Fibroblast of lung (primary cell): ENCODE measurements around the gene NOC4L. TPM values are rescaled to one million over a fixed set of nuclear protein-coding genes. Genes with fewer than 3 reads are reported as not detected.

ENCODE experiments used
- DNase-seq, 2 donors: peaks; one replicate each; pipeline versions ENCODE4 v3.0.0 to v3.0.0-alpha.2; 2010; ENCODE audit warnings: low read depth in 2 of 2
- H2AFZ ChIP-seq: 2 replicates; pipeline ENCODE4 v1.5.1; 2012; ENCODE audit warnings: low read length, control low read depth, inconsistent platforms
- H3K27ac ChIP-seq: 2 replicates; pipeline ENCODE4 v1.5.1; 2011; ENCODE audit warnings: low read length, control low read depth; ENCODE audit not compliant: insufficient read depth
- H3K27me3 ChIP-seq: 2 replicates; pipeline ENCODE4 v1.5.1; 2011; ENCODE audit warnings: mild to moderate bottlenecking, low read length; ENCODE audit not compliant: control insufficient read depth, insufficient read depth
- H3K36me3 ChIP-seq: 2 replicates; pipeline ENCODE4 v1.5.1; 2011; ENCODE audit warnings: low read length; ENCODE audit not compliant: control insufficient read depth, insufficient read depth
- H3K4me1 ChIP-seq: 2 replicates; pipeline ENCODE4 v1.5.1; 2011; ENCODE audit warnings: low read length; ENCODE audit not compliant: control insufficient read depth, insufficient read depth; ENCODE audit errors: extremely low read depth
- H3K4me2 ChIP-seq: 2 replicates; pipeline ENCODE4 v1.5.1; 2011; ENCODE audit warnings: low read length, control low read depth; ENCODE audit not compliant: insufficient read depth; ENCODE audit errors: extremely low read depth
- H3K4me3 ChIP-seq, 4 experiments: fragments of 200-600 bp in 1 of 4; sonication (generic) in 1 of 4; replicated peaks in 1 of 4; 2 replicates each; pipeline ENCODE4 v1.5.1; 2011 to 2016; ENCODE audit warnings: low read length in 4 of 4, low read depth in 3 of 4, mild to moderate bottlenecking in 3 of 4, control low read depth in 2 of 4, inconsistent platforms in 1 of 4, mixed read lengths in 1 of 4; ENCODE audit not compliant: insufficient read depth in 1 of 4; ENCODE audit errors: control extremely low read depth in 1 of 4
- H3K79me2 ChIP-seq: 2 replicates; pipeline ENCODE4 v1.5.1; 2012; ENCODE audit warnings: mild to moderate bottlenecking, low read length, inconsistent platforms; ENCODE audit not compliant: control insufficient read depth, insufficient read depth
- H3K9ac ChIP-seq: 2 replicates; pipeline ENCODE4 v1.5.1; 2011; ENCODE audit warnings: mild to moderate bottlenecking, low read length, control low read depth; ENCODE audit not compliant: insufficient read depth
- H3K9me3 ChIP-seq: 2 replicates; pipeline ENCODE4 v1.5.1; 2012; ENCODE audit warnings: low read depth, low read length; ENCODE audit not compliant: control insufficient read depth, insufficient read depth
- H4K20me1 ChIP-seq: 2 replicates; pipeline ENCODE4 v1.5.1; 2011; ENCODE audit warnings: low read length; ENCODE audit not compliant: control insufficient read depth, insufficient read depth; ENCODE audit errors: extremely low read depth
- CTCF ChIP-seq, 2 donors: IDR thresholded peaks in 1 of 2; conservative IDR thresholded peaks in 1 of 2; 1 replicate in 1 of 2; 2 replicates in 1 of 2; pipeline ENCODE4 v1.5.1; 2011 to 2012; ENCODE audit warnings: low read length in 2 of 2, control low read depth in 1 of 2, inconsistent platforms in 1 of 2, low read depth in 1 of 2, mild to moderate bottlenecking in 1 of 2
- EZH2 ChIP-seq: IDR thresholded peaks from 2 replicates; pipeline ENCODE4 v1.5.1; 2012; ENCODE audit warnings: low read length, control low read depth, mild to moderate bottlenecking; ENCODE audit errors: missing control alignments
- polyA plus RNA-seq, 2 donors: library from polyadenylated mRNA; depleted of rRNA in 1 of 2; stranded (reverse) in 1 of 2; unstranded in 1 of 2; fragments of >200 nt; gene quantifications; 2 replicates each; pipeline ENCODE4 v1.2.1, GENCODE V29; 2011 to 2012; ENCODE audit warnings: missing spikeins in 1 of 2
- total RNA-seq: library from RNA; depleted of rRNA; stranded (reverse); fragments of >200 nt; gene quantifications from 2 replicates; pipeline ENCODE4 v1.2.1, GENCODE V29; 2014

Gene NOC4L
- total and polyA plus RNA-seq, 2 donors (not counting 1 experiment from before 2014, with no cell fraction given) = 3.0 to 6.8 TPM

GRCh38 chr12:132121283-132121682 is 23.0 kb upstream of the NOC4L start:
- no peak overlapping the region for H2AFZ ChIP-seq
- H3K79me2 ChIP-seq = no peaks in the 10 kb centered on the region
- TF ChIP-seq CTCF (conservative IDR thresholded peaks at IDR 0.05 in 1 of 2, IDR thresholded peaks at IDR 0.05 in 1 of 2; ENCODE audit: low read depth in 1 of 2, low read length in 2 of 2) (no peak), EZH2 (no peak)
- H3K9me3 ChIP-seq = no peaks in the 10 kb centered on the region
- no peaks in the 10 kb centered on the region for H3K27me3 ChIP-seq
- no peaks in the 10 kb centered on the region for H3K4me1 ChIP-seq
- no peak overlapping the region for H3K4me2 ChIP-seq
- no peaks in the 10 kb centered on the region for H4K20me1 ChIP-seq
- H3K27ac ChIP-seq = no peak overlapping the region
- no peak overlapping the region for H3K9ac ChIP-seq
- H3K36me3 ChIP-seq = peaks cover 26% of the 10 kb centered on the region
- H3K4me3 ChIP-seq = no peak overlapping the region
- no peak for DNase-seq

- no peak overlapping the region for H3K4me2 ChIP-seq
- no peak for DNase-seq
- H3K4me1 ChIP-seq = no peaks in the 10 kb centered on the region
- no peaks in the 10 kb centered on the region for H3K79me2 ChIP-seq
- H3K27me3 ChIP-seq = no peaks in the 10 kb centered on the region
- H3K4me3 ChIP-seq = no peak overlapping the region
- H2AFZ ChIP-seq = no peak overlapping the region
- H3K9ac ChIP-seq = no peak overlapping the region
- H3K36me3 ChIP-seq = peaks cover 24% of the 10 kb centered on the region
- no peak for TF ChIP-seq EZH2
- TF ChIP-seq CTCF (conservative IDR thresholded peaks at IDR 0.05 in 1 of 2, IDR thresholded peaks at IDR 0.05 in 1 of 2; ENCODE audit: low read depth in 1 of 2, low read length in 2 of 2) = no peak
- no peaks in the 10 kb centered on the region for H4K20me1 ChIP-seq
- H3K27ac ChIP-seq = no peak overlapping the region
- H3K9me3 ChIP-seq = no peaks in the 10 kb centered on the region
These were observed 20.1 kb upstream of the NOC4L start for GRCh38 chr12:132123970-132124765.

- H3K4me2 ChIP-seq = no peak overlapping the region
- no peak overlapping the region for H2AFZ ChIP-seq
- no peak for DNase-seq
- H3K27me3 ChIP-seq = no peaks in the 10 kb centered on the region
- H3K9ac ChIP-seq = no peak overlapping the region
- H3K36me3 ChIP-seq = peaks cover 24% of the 10 kb centered on the region
- no peaks in the 10 kb centered on the region for H3K4me1 ChIP-seq
- no peak for TF ChIP-seq CTCF (conservative IDR thresholded peaks at IDR 0.05 in 1 of 2, IDR thresholded peaks at IDR 0.05 in 1 of 2; ENCODE audit: low read depth in 1 of 2, low read length in 2 of 2)
- no peaks in the 10 kb centered on the region for H3K79me2 ChIP-seq
- no peaks in the 10 kb centered on the region for H4K20me1 ChIP-seq
- H3K9me3 ChIP-seq = no peaks in the 10 kb centered on the region
- no peak overlapping the region for H3K27ac ChIP-seq
- H3K4me3 ChIP-seq = no peak overlapping the region
These were observed 19.4 kb upstream of the NOC4L start for GRCh38 chr12:132124766-132125425.
